ENCODE results near the gene RHOV.

Gene RHOV, protein sequence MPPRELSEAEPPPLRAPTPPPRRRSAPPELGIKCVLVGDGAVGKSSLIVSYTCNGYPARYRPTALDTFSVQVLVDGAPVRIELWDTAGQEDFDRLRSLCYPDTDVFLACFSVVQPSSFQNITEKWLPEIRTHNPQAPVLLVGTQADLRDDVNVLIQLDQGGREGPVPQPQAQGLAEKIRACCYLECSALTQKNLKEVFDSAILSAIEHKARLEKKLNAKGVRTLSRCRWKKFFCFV

GRCh38 chr15:40873694-40874561 lies at the start of gene RHOV:
Gene RHOV, minus strand, starts transcription at chr15:40874234. Its CDS starts 95 bp downstream, at chr15:40874139.
- peak within 1 kb of the TSS; percentile 58 for H3K4me3 ChIP-seq (ENCODE audit: low read length)
- no peak within 1 kb of the TSS for H3K27ac ChIP-seq (ENCODE audit: low read length)
- no peaks in the 10 kb centered on the region for H3K9me3 ChIP-seq (ENCODE audit: insufficient read depth, low read depth, low read length)
- no peaks in the 10 kb centered on the region for H3K36me3 ChIP-seq (ENCODE audit: insufficient read depth, low read depth, low read length)
- peaks cover 17% of the 10 kb centered on the region; the same call in 1 of the 2 replicates for H3K27me3 ChIP-seq (ENCODE audit: insufficient read depth, low read length)
- peak within 1 kb of the TSS; percentile 37; the same call in 1 of the 2 replicates for H3K9ac ChIP-seq (ENCODE audit: low read depth, low read length)
- H3K4me1 ChIP-seq (ENCODE audit: insufficient read depth, low read length) = peaks cover 10% of the 10 kb centered on the region

GRCh38 chr15:40923551-40923950 lies 49.5 kb upstream of the RHOV start:
- Histone ChIP-seq H3K27me3 (ENCODE audit: insufficient read depth, low read length) (peaks cover 99% of the 10 kb centered on the region), H3K27ac (ENCODE audit: low read length) (no peak overlapping the region), H3K4me3 (ENCODE audit: low read length) (no peak overlapping the region), H3K9ac (ENCODE audit: low read depth, low read length) (no peak overlapping the region), H3K4me1 (ENCODE audit: insufficient read depth, low read length) (no peaks in the 10 kb centered on the region; the same call in 1 of the 2 replicates), H3K9me3 (ENCODE audit: insufficient read depth, low read depth, low read length) (no peaks in the 10 kb centered on the region; the same call in 1 of the 2 replicates), H3K36me3 (ENCODE audit: insufficient read depth, low read depth, low read length) (no peaks in the 10 kb centered on the region)

GRCh38 chr15:40922608-40923005 lies 48.6 kb upstream of the RHOV start:
- Histone ChIP-seq H3K4me1 (ENCODE audit: insufficient read depth, low read length) (no peaks in the 10 kb centered on the region; the same call in 1 of the 2 replicates), H3K27me3 (ENCODE audit: insufficient read depth, low read length) (peaks cover 99% of the 10 kb centered on the region), H3K27ac (ENCODE audit: low read length) (no peak overlapping the region), H3K9me3 (ENCODE audit: insufficient read depth, low read depth, low read length) (no peaks in the 10 kb centered on the region; the same call in 1 of the 2 replicates), H3K9ac (ENCODE audit: low read depth, low read length) (no peak overlapping the region), H3K36me3 (ENCODE audit: insufficient read depth, low read depth, low read length) (no peaks in the 10 kb centered on the region), H3K4me3 (ENCODE audit: low read length) (no peak overlapping the region)

DNA sequence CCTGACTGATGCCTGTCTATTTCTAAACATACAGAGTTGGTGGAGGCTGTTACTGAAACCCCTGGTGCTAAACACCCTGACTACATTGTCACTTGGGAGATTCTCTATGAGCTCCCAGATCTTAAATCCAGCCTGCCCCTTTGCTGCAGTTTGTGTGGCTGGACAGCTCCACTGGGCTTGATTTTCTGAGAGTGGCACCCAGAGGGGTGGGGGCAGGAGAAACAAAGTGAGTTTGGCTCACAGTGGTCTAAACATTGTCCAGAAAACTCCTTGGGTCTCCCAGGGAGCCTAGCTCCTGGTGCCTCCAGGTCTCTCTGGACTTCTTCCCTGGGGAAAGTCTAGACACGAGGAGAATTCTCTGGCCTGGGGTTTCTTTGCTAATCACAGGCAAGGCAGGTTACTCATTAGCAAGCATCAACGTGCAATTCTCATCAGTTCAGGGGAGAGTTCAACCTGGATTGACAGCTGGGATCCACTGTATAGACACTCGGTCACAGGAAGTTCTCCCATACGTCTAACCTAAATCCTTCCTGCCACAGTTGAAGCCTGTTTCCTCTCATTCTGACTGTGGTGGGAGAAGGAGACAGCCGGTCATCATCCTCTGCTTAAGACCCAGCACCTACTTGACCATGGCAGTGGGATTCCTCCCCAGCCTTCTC lies 48.0 kb upstream of the RHOV start:
- H3K36me3 ChIP-seq (ENCODE audit: insufficient read depth, low read depth, low read length) = no peaks in the 10 kb centered on the region
- no peaks in the 10 kb centered on the region; the same call in 1 of the 2 replicates for H3K4me1 ChIP-seq (ENCODE audit: insufficient read depth, low read length)
- H3K27ac ChIP-seq (ENCODE audit: low read length) = no peak overlapping the region
- no peaks in the 10 kb centered on the region; the same call in 1 of the 2 replicates for H3K9me3 ChIP-seq (ENCODE audit: insufficient read depth, low read depth, low read length)
- H3K4me3 ChIP-seq (ENCODE audit: low read length) = no peak overlapping the region
- H3K27me3 ChIP-seq (ENCODE audit: insufficient read depth, low read length) = peaks cover 99% of the 10 kb centered on the region
- H3K9ac ChIP-seq (ENCODE audit: low read depth, low read length) = no peak overlapping the region

DNA sequence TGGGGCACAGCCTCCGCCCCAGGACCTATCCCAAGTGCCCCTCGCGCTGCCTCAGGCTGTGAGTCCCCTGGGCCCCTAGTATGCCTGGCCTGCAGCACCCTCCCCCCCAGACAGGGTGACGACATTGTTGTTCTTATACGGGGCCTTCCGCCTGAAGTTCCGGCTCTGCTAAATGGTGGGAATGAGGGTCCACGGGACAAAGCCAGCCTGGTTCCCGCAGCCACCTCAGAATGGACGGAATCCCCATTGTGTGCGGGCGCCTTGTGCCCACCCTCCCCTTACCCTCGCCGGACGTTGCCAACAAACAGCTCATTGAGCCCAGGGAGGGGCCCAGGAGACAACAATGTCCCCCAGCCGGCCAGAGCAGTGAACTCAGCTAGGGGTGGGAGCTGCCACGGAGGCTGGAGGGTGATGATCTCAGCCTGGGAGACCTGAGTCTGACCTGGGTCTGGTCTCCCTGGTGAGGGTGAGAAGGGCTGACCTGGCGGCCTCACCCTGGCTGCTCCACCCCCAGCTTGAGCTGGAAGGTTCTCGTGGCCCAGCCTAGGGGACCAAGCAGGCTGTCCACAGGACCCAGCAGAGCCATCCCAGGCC lies 44.9 kb upstream of the RHOV start:
- no peak overlapping the region for H3K4me3 ChIP-seq (ENCODE audit: low read length)
- H3K27ac ChIP-seq (ENCODE audit: low read length) = no peak overlapping the region
- no peaks in the 10 kb centered on the region for H3K36me3 ChIP-seq (ENCODE audit: insufficient read depth, low read depth, low read length)
- no peak overlapping the region for H3K9ac ChIP-seq (ENCODE audit: low read depth, low read length)
- peaks cover 76% of the 10 kb centered on the region for H3K27me3 ChIP-seq (ENCODE audit: insufficient read depth, low read length)
- H3K4me1 ChIP-seq (ENCODE audit: insufficient read depth, low read length) = no peaks in the 10 kb centered on the region
- H3K9me3 ChIP-seq (ENCODE audit: insufficient read depth, low read depth, low read length) = no peaks in the 10 kb centered on the region

- H3K27ac ChIP-seq (ENCODE audit: low read length) = no peak overlapping the region
- no peaks in the 10 kb centered on the region for H3K4me1 ChIP-seq (ENCODE audit: insufficient read depth, low read length)
- H3K27me3 ChIP-seq (ENCODE audit: insufficient read depth, low read length) = peaks cover 70% of the 10 kb centered on the region
- H3K4me3 ChIP-seq (ENCODE audit: low read length) = no peak overlapping the region
- H3K36me3 ChIP-seq (ENCODE audit: insufficient read depth, low read depth, low read length) = no peaks in the 10 kb centered on the region
- H3K9ac ChIP-seq (ENCODE audit: low read depth, low read length) = no peak overlapping the region
- no peaks in the 10 kb centered on the region for H3K9me3 ChIP-seq (ENCODE audit: insufficient read depth, low read depth, low read length)
Observed at GRCh38 chr15:40918146-40918798, 44.2 kb upstream of the RHOV start.

GRCh38 chr15:40917585-40917984 lies 43.6 kb upstream of the RHOV start:
- no peaks in the 10 kb centered on the region for H3K9me3 ChIP-seq (ENCODE audit: insufficient read depth, low read depth, low read length)
- H3K4me3 ChIP-seq (ENCODE audit: low read length) = no peak overlapping the region
- H3K4me1 ChIP-seq (ENCODE audit: insufficient read depth, low read length) = no peaks in the 10 kb centered on the region
- H3K27ac ChIP-seq (ENCODE audit: low read length) = no peak overlapping the region
- no peak overlapping the region for H3K9ac ChIP-seq (ENCODE audit: low read depth, low read length)
- no peaks in the 10 kb centered on the region for H3K36me3 ChIP-seq (ENCODE audit: insufficient read depth, low read depth, low read length)
- peaks cover 63% of the 10 kb centered on the region for H3K27me3 ChIP-seq (ENCODE audit: insufficient read depth, low read length)

DNA sequence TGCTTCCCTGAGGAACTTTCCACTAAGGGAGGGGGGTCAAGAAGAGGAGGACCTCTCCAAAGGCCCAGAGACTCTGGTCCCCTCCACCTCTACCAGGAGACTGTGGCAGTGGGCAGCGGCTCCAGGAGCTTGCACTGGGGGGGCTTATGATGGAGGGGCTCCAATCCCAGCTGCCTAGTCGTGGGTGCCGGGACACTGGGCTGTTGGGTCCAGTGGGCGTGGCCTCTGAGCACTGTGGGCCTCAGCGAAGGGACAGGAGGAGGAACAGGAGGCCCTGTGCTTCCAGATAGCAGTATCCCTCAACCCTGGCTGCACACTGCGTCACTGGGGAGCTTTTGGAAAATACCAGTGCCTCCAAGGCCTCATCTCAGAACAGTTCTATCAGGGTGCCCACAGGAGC lies 41.6 kb upstream of the RHOV start:
- H3K9ac ChIP-seq (ENCODE audit: low read depth, low read length) = no peak overlapping the region
- peaks cover 45% of the 10 kb centered on the region for H3K27me3 ChIP-seq (ENCODE audit: insufficient read depth, low read length)
- H3K4me3 ChIP-seq (ENCODE audit: low read length) = no peak overlapping the region
- H3K27ac ChIP-seq (ENCODE audit: low read length) = no peak overlapping the region
- H3K4me1 ChIP-seq (ENCODE audit: insufficient read depth, low read length) = peaks cover 6% of the 10 kb centered on the region; the same call in 1 of the 2 replicates
- no peaks in the 10 kb centered on the region for H3K36me3 ChIP-seq (ENCODE audit: insufficient read depth, low read depth, low read length)
- H3K9me3 ChIP-seq (ENCODE audit: insufficient read depth, low read depth, low read length) = no peaks in the 10 kb centered on the region

DNA sequence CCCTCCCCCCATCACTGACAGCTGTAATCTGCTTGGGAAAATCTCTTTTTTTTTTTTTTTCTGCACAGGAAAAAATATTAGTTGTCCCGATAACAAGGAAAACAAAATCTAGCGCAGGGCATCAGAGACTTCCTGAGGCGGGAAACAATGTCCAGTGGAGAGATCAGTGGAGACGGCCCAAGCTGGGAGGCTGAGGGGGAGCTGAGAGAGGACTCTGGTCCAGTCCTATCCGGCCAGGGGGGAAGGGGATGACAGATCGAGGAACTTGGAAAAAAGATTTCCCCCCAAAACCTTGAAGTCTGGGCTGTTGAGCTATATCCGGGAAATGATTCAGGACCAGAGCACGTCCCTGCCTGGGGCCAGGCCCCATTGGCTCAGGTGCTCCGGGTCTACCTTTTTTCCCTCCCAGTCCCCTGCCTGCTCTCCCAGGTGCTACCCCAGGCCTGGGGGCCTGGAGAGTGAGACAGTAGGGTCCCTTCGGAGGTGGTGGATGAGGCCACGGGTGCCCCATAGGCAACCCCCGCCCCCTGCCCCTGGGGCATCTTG lies 41.2 kb upstream of the RHOV start:
- peaks cover 41% of the 10 kb centered on the region for H3K27me3 ChIP-seq (ENCODE audit: insufficient read depth, low read length)
- no peak overlapping the region for H3K9ac ChIP-seq (ENCODE audit: low read depth, low read length)
- no peak overlapping the region for H3K27ac ChIP-seq (ENCODE audit: low read length)

DNA sequence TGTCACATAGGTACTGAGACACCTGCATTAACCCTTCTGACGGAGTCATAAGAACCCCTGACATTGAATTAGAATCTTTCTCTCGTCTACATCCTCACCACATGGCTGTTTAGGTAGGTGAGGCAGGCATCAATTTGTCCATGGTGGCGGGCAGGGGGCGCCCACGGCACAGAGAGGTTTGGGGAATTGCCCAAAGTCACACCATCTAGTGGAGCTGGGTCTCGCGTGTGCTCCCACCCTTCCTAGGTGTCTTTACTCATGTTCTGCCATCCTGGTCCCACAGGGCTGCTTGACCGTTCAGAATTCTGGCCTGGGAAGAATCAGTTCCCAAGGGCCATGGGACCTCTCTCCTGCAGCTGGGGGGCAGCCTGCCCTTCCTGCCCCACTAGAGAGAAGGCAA lies 40.5 kb upstream of the RHOV start:
- no peak overlapping the region for H3K4me3 ChIP-seq (ENCODE audit: low read length)
- H3K36me3 ChIP-seq (ENCODE audit: insufficient read depth, low read depth, low read length) = no peaks in the 10 kb centered on the region
- H3K27me3 ChIP-seq (ENCODE audit: insufficient read depth, low read length) = peaks cover 34% of the 10 kb centered on the region
- H3K9ac ChIP-seq (ENCODE audit: low read depth, low read length) = no peak overlapping the region
- H3K27ac ChIP-seq (ENCODE audit: low read length) = no peak overlapping the region
- no peaks in the 10 kb centered on the region for H3K9me3 ChIP-seq (ENCODE audit: insufficient read depth, low read depth, low read length)
- peaks cover 6% of the 10 kb centered on the region; the same call in 1 of the 2 replicates for H3K4me1 ChIP-seq (ENCODE audit: insufficient read depth, low read length)

More for the DNA sequence above, 41.2 kb upstream of the RHOV start:
- Histone ChIP-seq H3K9me3 (ENCODE audit: insufficient read depth, low read depth, low read length) (no peaks in the 10 kb centered on the region), H3K36me3 (ENCODE audit: insufficient read depth, low read depth, low read length) (no peaks in the 10 kb centered on the region), H3K4me3 (ENCODE audit: low read length) (no peak overlapping the region), H3K4me1 (ENCODE audit: insufficient read depth, low read length) (peaks cover 6% of the 10 kb centered on the region; the same call in 1 of the 2 replicates)
